K562 (cell line): ENCODE measurements around the gene PDE12. TPM values are rescaled to one million over a fixed set of nuclear protein-coding genes. Genes with fewer than 3 reads are reported as not detected.

Experiments
- ATF1 ChIP-seq, 2 experiments: fragments of 450-650 bp in 1 of 2; IDR thresholded peaks; 2 replicates each; pipeline ENCODE4 v1.6.1; 2016; ENCODE audit warnings: missing compliant biosample characterization in 1 of 2, missing genetic modification characterization in 1 of 2
- CEBPB ChIP-seq: fragments of 450-650 bp; IDR thresholded peaks from 2 replicates; pipeline ENCODE4 v1.6.1; 2016; ENCODE audit warnings: missing genetic modification characterization, missing compliant biosample characterization
- ETV6 ChIP-seq, 3 experiments: fragments of 150-350 bp in 1 of 3; sonication (generic) in 1 of 3; formaldehyde crosslinking in 1 of 3; IDR thresholded peaks; 2 replicates each; pipeline versions ENCODE4 v1.6.1 to v1.8.0; 2014 to 2022; ENCODE audit warnings: borderline replicate concordance in 2 of 3, low read depth in 2 of 3, antibody characterized with exemption in 1 of 3, low read length in 1 of 3, mild to moderate bottlenecking in 1 of 3, missing genetic modification reagents in 1 of 3
- FUS ChIP-seq: fragments of 200-400 bp; formaldehyde crosslinking; optimal IDR thresholded peaks from 2 replicates; pipeline ENCODE3; 2017; ENCODE audit warnings: low read depth, low read length
- ID3 ChIP-seq, 2 experiments: fragments of 250-450 bp in 1 of 2; fragments of 450-650 bp in 1 of 2; sonication (Bioruptor Pico) in 1 of 2; IDR thresholded peaks; 2 replicates each; pipeline versions ENCODE4 v1.6.1 to v1.8.0; 2016 to 2021; ENCODE audit warnings: mild to moderate bottlenecking in 2 of 2, moderate library complexity in 2 of 2, missing compliant biosample characterization in 1 of 2, missing genetic modification characterization in 1 of 2
- IRF2 ChIP-seq: sonication (generic); formaldehyde crosslinking; IDR thresholded peaks from 2 replicates; pipeline ENCODE4 v1.8.1; 2022; ENCODE audit warnings: mild to moderate bottlenecking, missing genetic modification reagents
- JUNB ChIP-seq: fragments of 450-650 bp; formaldehyde crosslinking; conservative IDR thresholded peaks from 2 replicates; pipeline ENCODE4 v1.4.0; 2020; ENCODE audit warnings: mild to moderate bottlenecking
- MCM2 ChIP-seq: fragments of 450-650 bp; IDR thresholded peaks from 2 replicates; pipeline ENCODE4 v1.6.1; 2017; ENCODE audit warnings: low read depth, mild to moderate bottlenecking
- MIER1 ChIP-seq: fragments of 450-650 bp; IDR thresholded peaks from 2 replicates; pipeline ENCODE4 v1.6.1; 2016; ENCODE audit warnings: antibody characterized with exemption, mild to moderate bottlenecking, low read depth
- NCOA1 ChIP-seq: fragments of 450-650 bp; IDR thresholded peaks from 2 replicates; pipeline ENCODE4 v1.6.1; 2016; ENCODE audit warnings: low read depth
- POLR2G ChIP-seq: fragments of 200-400 bp; formaldehyde crosslinking; IDR thresholded peaks from 2 replicates; pipeline ENCODE4 v1.6.1; 2017; ENCODE audit warnings: low read depth, mild to moderate bottlenecking, antibody characterized with exemption, low read length, moderate library complexity
- PYGO2 ChIP-seq: fragments of 450-650 bp; IDR thresholded peaks from 2 replicates; pipeline ENCODE4 v1.6.1; 2016; ENCODE audit warnings: mild to moderate bottlenecking, missing genetic modification characterization, moderate library complexity, missing compliant biosample characterization
- RERE ChIP-seq: sonication (generic); formaldehyde crosslinking; IDR thresholded peaks from 2 replicates; pipeline ENCODE4 v1.8.0; 2023; ENCODE audit warnings: missing genetic modification reagents, mild to moderate bottlenecking, borderline replicate concordance
- RFX1 ChIP-seq: fragments of 450-650 bp; IDR thresholded peaks from 2 replicates; pipeline ENCODE4 v1.6.1; 2016; ENCODE audit warnings: mild to moderate bottlenecking, moderate library complexity
- RHOXF2B ChIP-seq: fragments of 250-450 bp; sonication (Bioruptor Pico); conservative IDR thresholded peaks from 2 replicates; pipeline ENCODE4 v1.5.1; 2021
- SUPT5H ChIP-seq: fragments of 450-650 bp; IDR thresholded peaks from 2 replicates; pipeline ENCODE4 v1.6.1; 2016
- TCF15 ChIP-seq: fragments of 250-450 bp; sonication (Bioruptor Pico); IDR thresholded peaks from 2 replicates; pipeline ENCODE4 v1.8.0; 2022; ENCODE audit warnings: moderate library complexity, mild to moderate bottlenecking, inconsistent platforms
- THRB ChIP-seq: fragments of 450-650 bp; formaldehyde crosslinking; conservative IDR thresholded peaks from 2 replicates; pipeline ENCODE4 v1.4.0; 2022; ENCODE audit warnings: mild to moderate bottlenecking, missing genetic modification characterization
- ZBTB8A ChIP-seq: fragments of 450-650 bp; IDR thresholded peaks from 2 replicates; pipeline ENCODE4 v1.6.1; 2018; ENCODE audit warnings: mild to moderate bottlenecking, moderate library complexity; ENCODE audit not compliant: partially characterized antibody
- ZNF384 ChIP-seq: IDR thresholded peaks from 2 replicates; pipeline ENCODE4 v1.6.1; 2012; ENCODE audit warnings: low read depth, low read length, improper control_type of control experiment
- ZNF408 ChIP-seq: fragments of 250-450 bp; sonication (Bioruptor Pico); IDR thresholded peaks from 2 replicates; pipeline ENCODE4 v1.4.0; 2020; ENCODE audit warnings: low read depth, mild to moderate bottlenecking, moderate library complexity
- polyA plus RNA-seq, 8 experiments: library from polyadenylated mRNA; depleted of rRNA in 4 of 8; stranded (reverse) in 5 of 8; unstranded in 3 of 8; fragments of >200 nt; fragmentation: Nextera tagmentation in 2 of 8; fragmentation: Illumina TruSeq in 1 of 8; extraction: Ambion mirVana in 2 of 8; extraction: Trizol in 1 of 8; gene quantifications; 2 replicates each; pipeline versions ENCODE4 v1.2.1 to v1.2.3, GENCODE V29; 2011 to 2014; ENCODE audit warnings: inconsistent platforms in 1 of 8, missing spikeins in 1 of 8
- total RNA-seq, 7 experiments: library from RNA; depleted of rRNA in 6 of 7; stranded (reverse); fragments of >200 nt in 6 of 7; fragmentation: Illumina TruSeq in 2 of 7; extraction: Trizol in 2 of 7; gene quantifications; 2 replicates each; pipeline versions ENCODE4 v1.2.1 to v1.2.3, GENCODE V29; 2011 to 2021; ENCODE audit warnings: low replicate concordance in 1 of 7

Gene PDE12
- total and polyA plus RNA-seq, 9 of the 15 experiments (the other 6 are each of a cell fraction or from before 2014, with no cell fraction given) = 2.1 to 20.5 (median 10.0) TPM

- TF ChIP-seq ETV6 (IDR thresholded peaks at IDR 0.05; ENCODE audit: borderline replicate concordance in 1 of 2, low read depth in 2 of 2, low read length in 1 of 2) (no peak), ETV6 (CRISPR knock-in tag; IDR thresholded peaks at IDR 0.05; ENCODE audit: borderline replicate concordance) (no peak), THRB (CRISPR knock-in tag) (no peak), ZNF408 (no peak), TCF15 (CRISPR knock-in tag) (no peak), ZBTB8A (no peak), FUS (no peak), PYGO2 (tag) (0 out of 2 replicates have a peak, but pooled peaks have one; percentile 25), RFX1 (no peak), ID3 (CRISPR knock-in tag; IDR thresholded peaks at IDR 0.05) (no peak), ID3 (tag; IDR thresholded peaks at IDR 0.05) (no peak), POLR2G (no peak), ZNF384 (no peak), ATF1 (CRISPR knock-in tag; IDR thresholded peaks at IDR 0.05) (no peak), ATF1 (tag; IDR thresholded peaks at IDR 0.05) (no peak), JUNB (CRISPR knock-in tag) (no peak), CEBPB (tag) (no peak), NCOA1 (peak; percentile 48; the same call in 1 of the 2 replicates), MCM2 (no peak), IRF2 (CRISPR knock-in tag) (no peak), SUPT5H (no peak), RERE (no peak), RHOXF2B (CRISPR knock-in tag) (no peak), MIER1 (no peak)
Measured at GRCh38 chr3:57598765-57599360, 42.8 kb downstream of the PDE12 start (continued).
